NCI-H82 treated with DMSO at 0.1 percent for 48 hours (cell line): Measurements from ENCODE around the gene TMCO5A.

Source experiments
- DNase-seq: peaks from one replicate; lab custom pipeline; 2025; ENCODE audit not compliant: unreplicated experiment; lab: John Stamatoyannopoulos, UW

The TMCO5A gene

GRCh38 chr15:37967788-37968187 is 33.3 kb downstream of the TMCO5A start:
- DNase-seq = no peak

GRCh38 chr15:37973856-37974255 is 39.4 kb downstream of the TMCO5A start:
- DNase-seq = no peak

GRCh38 chr15:37978231-37978630 is 43.8 kb downstream of the TMCO5A start:
- no peak for DNase-seq

- no peak for DNase-seq
Measured at GRCh38 chr15:37979671-37980409, 45.4 kb downstream of the TMCO5A start.

GRCh38 chr15:37981201-37981600 is 46.8 kb downstream of the TMCO5A start:
- no peak for DNase-seq

- no peak for DNase-seq
Measured at GRCh38 chr15:37981775-37982174, 47.3 kb downstream of the TMCO5A start.

GRCh38 chr15:37984368-37984767 is 49.9 kb downstream of the TMCO5A start:
- no peak for DNase-seq

GRCh38 chr15:37995461-37996347 is 61.3 kb downstream of the TMCO5A start:
- peak; percentile 2 for DNase-seq
